ENCODE results near the gene NEK11. TPM values are rescaled to one million over a fixed set of nuclear protein-coding genes. Genes with fewer than 3 reads are reported as not detected.
A peak's percentile ranks its signal among the peaks of the same experiment; 100 is the strongest.

NEK11 gene
- total and polyA plus RNA-seq, 12 donors = 5.2 to 19.8 (median 9.8) TPM

DNA sequence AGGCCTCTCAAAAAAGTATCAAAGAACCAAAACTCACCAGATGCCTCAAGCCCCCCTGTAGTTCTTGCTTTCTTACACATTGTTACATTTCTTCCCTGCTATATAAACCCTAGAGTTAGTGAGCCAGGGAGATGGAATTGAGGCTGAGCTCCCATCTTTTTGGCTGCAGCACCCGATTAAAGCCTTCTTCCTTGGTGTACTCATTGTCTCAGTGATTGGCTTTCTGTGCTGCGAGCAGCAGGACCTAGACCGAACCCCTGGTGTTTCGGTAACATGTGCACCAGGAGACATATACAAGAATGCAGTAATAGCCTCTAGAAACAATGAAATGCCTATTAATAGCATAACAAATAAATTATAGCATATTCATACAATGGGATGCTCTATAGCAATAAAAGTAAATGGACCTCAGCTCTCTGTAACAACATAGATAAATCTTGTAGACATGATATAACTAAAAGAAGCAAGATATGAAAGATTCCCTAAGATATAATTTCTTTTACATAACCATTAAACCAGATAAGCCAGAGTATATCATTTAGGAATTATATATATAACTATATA lies 174.0 kb downstream of the NEK11 start:
- intact Hi-C loops (cut with DNase I) = no loop called here

DNA sequence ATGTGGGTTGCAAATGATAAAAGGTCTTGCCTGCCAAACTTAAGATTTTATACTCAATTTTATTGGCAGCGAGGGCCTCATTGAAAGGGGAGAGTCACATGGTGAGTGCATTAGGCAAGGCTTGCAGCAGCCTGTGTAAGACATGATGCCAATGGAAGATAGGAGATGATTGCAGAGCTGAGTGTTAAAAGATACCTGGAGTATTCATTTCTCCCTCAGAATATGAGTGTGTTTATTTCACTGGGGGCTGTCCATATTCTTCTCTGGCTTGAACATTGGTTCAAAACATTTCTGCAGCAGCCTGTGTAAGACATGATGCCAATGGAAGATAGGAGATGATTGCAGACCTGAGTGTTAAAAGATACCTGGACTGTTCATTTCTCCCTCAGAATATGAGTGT lies 189.7 kb downstream of the NEK11 start:
- peak in 2 of 7 donors; percentile 12 to 38 for DNase-seq
- intact Hi-C loops (cut with DNase I) = no loop called here
- TF ChIP-seq, protein P1, sequence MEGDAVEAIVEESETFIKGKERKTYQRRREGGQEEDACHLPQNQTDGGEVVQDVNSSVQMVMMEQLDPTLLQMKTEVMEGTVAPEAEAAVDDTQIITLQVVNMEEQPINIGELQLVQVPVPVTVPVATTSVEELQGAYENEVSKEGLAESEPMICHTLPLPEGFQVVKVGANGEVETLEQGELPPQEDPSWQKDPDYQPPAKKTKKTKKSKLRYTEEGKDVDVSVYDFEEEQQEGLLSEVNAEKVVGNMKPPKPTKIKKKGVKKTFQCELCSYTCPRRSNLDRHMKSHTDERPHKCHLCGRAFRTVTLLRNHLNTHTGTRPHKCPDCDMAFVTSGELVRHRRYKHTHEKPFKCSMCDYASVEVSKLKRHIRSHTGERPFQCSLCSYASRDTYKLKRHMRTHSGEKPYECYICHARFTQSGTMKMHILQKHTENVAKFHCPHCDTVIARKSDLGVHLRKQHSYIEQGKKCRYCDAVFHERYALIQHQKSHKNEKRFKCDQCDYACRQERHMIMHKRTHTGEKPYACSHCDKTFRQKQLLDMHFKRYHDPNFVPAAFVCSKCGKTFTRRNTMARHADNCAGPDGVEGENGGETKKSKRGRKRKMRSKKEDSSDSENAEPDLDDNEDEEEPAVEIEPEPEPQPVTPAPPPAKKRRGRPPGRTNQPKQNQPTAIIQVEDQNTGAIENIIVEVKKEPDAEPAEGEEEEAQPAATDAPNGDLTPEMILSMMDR (IDR thresholded peaks at IDR 0.05) = no peak
- TF ChIP-seq POLR2A (IDR thresholded peaks at IDR 0.05) = no peak

More for the DNA sequence above, 174.0 kb downstream of the NEK11 start:
- H3K4me1 ChIP-seq (replicated peaks in 1 of 2) = no peaks in the 10 kb centered on the region
- no peaks in the 10 kb centered on the region for H3K36me3 ChIP-seq (replicated peaks in 1 of 2)
- H3K27me3 ChIP-seq = no peaks in the 10 kb centered on the region
- H3K9me3 ChIP-seq (replicated peaks in 1 of 3) = no peaks in the 10 kb centered on the region
- no peak for TF ChIP-seq POLR2A (IDR thresholded peaks at IDR 0.05)
- TF ChIP-seq, protein P1 (IDR thresholded peaks at IDR 0.05) = no peak
- 93 to 98% (median 95%) methylated on average over 4 of the region's 4 CpGs for WGBS, 4 donors
- no peak overlapping the region for H3K27ac ChIP-seq
- no peak overlapping the region for H3K4me3 ChIP-seq
- DNase-seq = no peak

DNA sequence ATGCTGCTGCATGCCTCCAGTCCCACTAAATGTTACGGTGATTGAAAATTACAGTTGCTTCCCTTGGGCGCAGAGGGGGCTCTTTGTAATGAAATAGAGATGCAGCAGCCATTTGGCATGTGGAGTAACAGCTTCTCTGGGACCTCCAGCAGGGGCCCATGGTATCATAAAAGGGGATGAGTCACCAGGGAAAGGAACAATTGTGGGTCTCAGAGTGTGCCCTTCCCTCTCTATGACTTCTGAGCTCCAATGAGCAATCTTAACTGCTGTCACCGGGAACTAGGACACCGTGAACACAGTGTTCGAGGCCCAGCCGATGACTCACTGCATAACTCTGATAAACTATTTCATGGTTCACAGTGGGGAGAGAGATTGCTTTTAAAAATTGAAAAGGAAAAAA lies 190.1 kb downstream of the NEK11 start:
- H3K27ac ChIP-seq = peak overlapping the region; percentile 2 to 85 (median 59)
- no peaks in the 10 kb centered on the region for H3K36me3 ChIP-seq (replicated peaks in 1 of 2)
- TF ChIP-seq, protein P1 (IDR thresholded peaks at IDR 0.05) = no peak
- TF ChIP-seq POLR2A (IDR thresholded peaks at IDR 0.05) = peak in 1 of 2 donors; percentile 27
- peak; percentile 60 to 84 (median 79) for DNase-seq
- peak overlapping the region in 1 of 4 donors; percentile 28 for H3K4me3 ChIP-seq
- 38 to 59% (median 42%) methylated on average over 6 of the region's 6 CpGs for WGBS, 4 donors
- intact Hi-C loops (cut with DNase I) = no loop called here
- peaks cover 15% of the 10 kb centered on the region in 2 donors for H3K4me1 ChIP-seq (replicated peaks in 1 of 2)
- H3K27me3 ChIP-seq = no peaks in the 10 kb centered on the region
- no peaks in the 10 kb centered on the region for H3K9me3 ChIP-seq (replicated peaks in 1 of 3)

More for the DNA sequence above, 189.7 kb downstream of the NEK11 start:
- Histone ChIP-seq H3K4me3 (no peak overlapping the region), H3K27me3 (no peaks in the 10 kb centered on the region), H3K27ac (peak overlapping the region in 4 of 5 donors; percentile 2 to 85 (median 44)), H3K4me1 (replicated peaks in 1 of 2) (peaks cover 15% of the 10 kb centered on the region in 2 donors), H3K36me3 (replicated peaks in 1 of 2) (no peaks in the 10 kb centered on the region), H3K9me3 (replicated peaks in 1 of 3) (no peaks in the 10 kb centered on the region)
- 58 to 84% (median 71%) methylated on average over 1 of the region's 1 CpG for WGBS, 4 donors

DNA sequence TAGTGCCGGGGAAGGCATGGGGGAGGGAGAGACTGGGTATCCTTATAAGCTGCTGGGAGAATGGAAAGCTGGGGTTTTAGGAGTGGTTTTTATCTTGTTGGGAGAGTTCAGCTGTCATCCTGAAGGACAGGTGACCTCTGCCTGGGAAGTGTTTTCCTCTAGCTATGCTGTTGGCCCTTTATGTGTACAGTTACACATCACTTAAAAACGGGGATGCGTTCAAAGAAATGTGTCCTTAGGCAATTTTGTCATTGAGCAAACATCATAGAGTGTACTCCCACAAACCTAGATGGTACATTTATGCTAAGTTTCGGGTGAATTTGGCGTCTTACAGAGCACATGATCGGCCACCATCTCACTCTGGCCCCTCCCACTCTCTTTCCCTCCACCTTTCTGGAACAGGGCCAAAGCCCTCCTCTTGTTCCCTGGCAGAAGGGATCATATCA lies 190.6 kb downstream of the NEK11 start:
- no peak for TF ChIP-seq POLR2A (IDR thresholded peaks at IDR 0.05)
- TF ChIP-seq, protein P1 (IDR thresholded peaks at IDR 0.05) = no peak

More for the DNA sequence above, 190.6 kb downstream of the NEK11 start:
- peak; percentile 58 to 72 (median 66) for DNase-seq
- no peaks in the 10 kb centered on the region for H3K27me3 ChIP-seq
- intact Hi-C loops (cut with DNase I) = no loop called here
- peak overlapping the region in 1 of 4 donors; percentile 28 for H3K4me3 ChIP-seq
- peak overlapping the region in 4 of 5 donors; percentile 51 to 85 (median 70) for H3K27ac ChIP-seq
- 30 to 58% (median 47%) methylated on average over 6 of the region's 6 CpGs for WGBS, 4 donors
- H3K9me3 ChIP-seq (replicated peaks in 1 of 3) = no peaks in the 10 kb centered on the region
- H3K4me1 ChIP-seq (replicated peaks in 1 of 2) = peaks cover 15% of the 10 kb centered on the region in 2 donors
- no peaks in the 10 kb centered on the region for H3K36me3 ChIP-seq (replicated peaks in 1 of 2)
